Dermis microvascular lymphatic vessel endothelial cell (primary cell): ENCODE data around the gene ME3. TPM values are rescaled to one million over a fixed set of nuclear protein-coding genes. Genes with fewer than 3 reads are reported as not detected.
"Not testable (repeated sequence)": the region's sequence is repeated elsewhere in the genome, so short reads cannot be mapped to it uniquely, and the experiment has no call there.

Experiments used
- DNase-seq, 2 donors: peaks; one replicate each; pipeline versions ENCODE4 v3.0.0 to v3.0.0-alpha.2; 2010; ENCODE audit warnings: low read depth in 2 of 2
- total RNA-seq: library from RNA; depleted of rRNA; stranded (reverse); fragments of >200 nt; gene quantifications from 2 replicates; pipeline ENCODE4 v1.2.1, GENCODE V29; 2014

ME3 gene
- total RNA-seq, 1 donor from 2014 or later = 29.5 TPM

GRCh38 chr11:86588566-86589090 is 83.8 kb downstream of the ME3 start:
- peak in 1 of 2 donors; percentile 42 for DNase-seq

GRCh38 chr11:86587264-86588193 is 84.9 kb downstream of the ME3 start:
- DNase-seq = peak in 1 of 2 donors; percentile 68

- DNase-seq = no peak
These were observed 86.1 kb downstream of the ME3 start for GRCh38 chr11:86586307-86586706.

GRCh38 chr11:86582898-86583297 is 89.5 kb downstream of the ME3 start:
- DNase-seq = no peak

GRCh38 chr11:86580535-86580934 is 91.9 kb downstream of the ME3 start:
- DNase-seq = no peak

- DNase-seq = peak in 1 of 2 donors; percentile 33
These were observed 93.0 kb downstream of the ME3 start for GRCh38 chr11:86579406-86579731.

GRCh38 chr11:86578727-86579405 is 93.5 kb downstream of the ME3 start:
- no peak for DNase-seq

GRCh38 chr11:86577644-86578636 is 94.5 kb downstream of the ME3 start:
- DNase-seq = peak; percentile 98 to 99

- peak in 1 of 2 donors; percentile 35 for DNase-seq
These were observed 95.3 kb downstream of the ME3 start for GRCh38 chr11:86576946-86577624.

GRCh38 chr11:86575927-86576326 is 96.5 kb downstream of the ME3 start:
- DNase-seq = no peak

- peak in 1 of 2 donors; percentile 17 for DNase-seq
These were observed 97.1 kb downstream of the ME3 start for GRCh38 chr11:86575208-86575855.

GRCh38 chr11:86574493-86575207 is 97.8 kb downstream of the ME3 start:
- DNase-seq = peak in 1 of 2 donors; percentile 85

- peak in 1 of 2 donors; percentile 37 for DNase-seq
These were observed 101.0 kb downstream of the ME3 start for GRCh38 chr11:86571273-86571948.

GRCh38 chr11:86570451-86570850 is 102.0 kb downstream of the ME3 start:
- DNase-seq = no peak

- DNase-seq = peak in 1 of 2 donors; percentile 22
These were observed 102.4 kb downstream of the ME3 start for GRCh38 chr11:86570020-86570419.

GRCh38 chr11:86569109-86569508 is 103.3 kb downstream of the ME3 start:
- no peak for DNase-seq

GRCh38 chr11:86565801-86566312 is 106.6 kb downstream of the ME3 start:
- DNase-seq = no peak

- DNase-seq = no peak
These were observed 107.0 kb downstream of the ME3 start for GRCh38 chr11:86565388-86565787.

- DNase-seq = not testable (repeated sequence)
These were observed 109.6 kb downstream of the ME3 start for GRCh38 chr11:86562842-86563241.
